ENCODE measurements around the gene TUBGCP6.

GRCh38 chr22:50206599-50206998 lies 38.2 kb downstream of the TUBGCP6 start:
- TF ChIP-seq CTCF (IDR thresholded peaks at IDR 0.05; ENCODE audit: insufficient read depth, low read depth, low read length) (no peak), EZH2 (IDR thresholded peaks at IDR 0.05; ENCODE audit: insufficient read depth, low read length) (no peak)
